Superior temporal gyrus (tissue), 1 donor: ENCODE data around the gene PTTG1IP.
"Not testable (repeated sequence)": the region's sequence is repeated elsewhere in the genome, so short reads cannot be mapped to it uniquely, and the experiment has no call there.

Source experiments
- DNase-seq: peaks from one replicate; pipeline ENCODE4 v3.0.0-alpha.2; 2016; ENCODE audit errors: extremely low spot score

PTTG1IP gene

DNA sequence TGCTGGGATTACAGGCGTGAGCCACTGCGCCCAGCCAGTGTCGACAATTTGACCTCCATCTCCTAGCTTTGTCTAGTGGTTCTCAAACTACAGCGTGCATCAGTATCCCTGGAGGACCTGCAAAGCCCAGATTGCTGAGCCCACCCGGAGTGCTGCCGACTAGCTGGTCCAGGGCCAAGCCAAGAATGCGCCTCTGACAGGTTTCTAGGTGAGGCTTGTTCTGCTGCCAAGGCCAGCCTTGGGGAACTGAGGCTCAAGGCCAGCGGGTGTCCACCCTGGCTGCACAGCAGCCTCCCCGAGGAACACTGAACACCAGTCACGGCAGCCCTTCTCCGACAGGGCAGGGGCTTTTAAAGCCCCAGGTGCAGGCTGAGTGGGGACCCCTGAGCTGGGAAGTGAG is 9.8 kb upstream of the PTTG1IP start:
- no peak for DNase-seq

DNA sequence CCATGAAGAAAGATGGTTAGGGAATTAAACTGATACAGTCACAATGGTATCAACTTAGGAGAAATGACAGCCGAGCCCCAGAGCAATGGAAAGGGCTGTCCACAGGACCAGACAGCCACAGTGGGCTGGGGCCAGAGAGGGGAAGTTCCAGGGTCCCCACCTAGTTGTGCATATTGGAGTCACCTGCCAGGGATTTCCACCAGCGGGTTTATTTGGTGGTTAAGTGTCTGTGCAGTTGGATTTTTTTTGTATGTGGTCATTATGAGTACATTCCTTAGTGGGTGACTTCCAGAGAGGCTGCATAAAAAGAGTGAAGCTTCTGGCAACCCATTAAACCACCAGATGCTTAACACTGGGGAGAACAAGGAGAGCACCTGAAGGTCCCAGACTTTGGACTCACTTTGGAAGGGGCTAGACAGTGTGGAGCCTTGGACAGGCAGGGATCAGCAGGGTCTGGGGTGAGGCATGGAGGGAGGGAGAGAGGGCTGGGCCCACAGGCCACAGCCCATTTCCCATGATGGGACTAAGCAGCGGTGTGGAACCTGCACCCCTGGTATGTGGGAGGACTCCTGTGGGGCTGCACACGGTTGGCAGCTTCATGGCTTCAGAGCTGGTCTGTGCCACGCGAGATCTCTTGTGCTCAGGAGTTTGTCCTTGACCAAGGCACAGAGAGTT is 7.8 kb upstream of the PTTG1IP start:
- DNase-seq = no peak

DNA sequence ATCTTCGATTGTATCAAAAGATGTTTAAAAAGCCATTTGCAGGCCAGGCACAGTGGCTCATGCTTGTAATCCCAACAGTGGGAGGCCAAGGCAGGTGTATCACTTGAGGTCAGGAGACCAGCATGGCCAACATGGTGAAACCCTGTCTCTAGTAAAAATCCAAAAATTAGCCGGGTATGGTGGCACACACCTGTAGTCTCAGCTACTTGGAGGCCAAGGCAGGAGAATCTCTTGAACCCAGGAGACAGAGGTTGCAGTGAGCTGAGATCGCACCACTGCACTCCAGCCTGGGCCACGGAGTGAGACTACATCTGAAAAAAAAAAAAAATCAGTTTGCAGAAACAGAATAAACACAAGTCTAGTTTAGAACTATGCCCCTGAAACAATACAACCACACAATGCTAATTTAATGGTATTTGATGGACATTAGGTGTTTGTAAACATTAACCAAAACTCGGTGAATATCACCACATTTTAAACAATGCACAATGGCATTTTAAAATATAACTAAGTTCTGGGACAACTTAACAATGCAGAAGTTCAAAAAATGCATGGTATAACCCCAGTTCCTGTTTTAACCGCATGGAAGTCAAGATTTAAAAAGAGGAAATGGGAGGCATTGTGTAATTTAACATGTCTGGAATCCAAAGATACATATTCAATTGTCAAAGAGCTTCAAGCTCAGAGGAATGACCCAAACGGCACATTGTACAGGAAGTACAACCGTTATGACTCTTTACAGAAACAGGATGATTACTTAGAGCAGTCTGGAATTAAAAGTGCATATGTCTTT is 7.1 kb upstream of the PTTG1IP start:
- DNase-seq = peak; percentile 22

DNA sequence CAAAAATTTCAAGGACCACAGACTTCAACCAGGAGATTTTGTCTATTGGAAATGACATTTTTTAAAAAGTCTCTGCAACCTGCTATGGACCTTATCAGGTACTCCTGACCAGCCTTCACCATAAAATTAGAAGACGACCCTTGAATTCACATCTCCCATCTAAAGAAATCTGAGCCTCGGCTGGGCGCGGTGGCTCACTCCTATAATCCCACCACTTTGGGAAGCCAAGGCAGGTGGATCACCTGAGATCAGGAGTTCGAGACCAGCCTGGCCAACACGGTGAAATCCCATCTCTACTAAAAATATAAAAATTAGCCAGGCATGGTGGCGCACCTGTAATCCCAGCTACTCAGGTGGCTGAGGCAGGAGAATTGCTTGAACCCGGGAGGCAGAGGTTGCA is 5.7 kb upstream of the PTTG1IP start:
- DNase-seq = not testable (repeated sequence)

DNA sequence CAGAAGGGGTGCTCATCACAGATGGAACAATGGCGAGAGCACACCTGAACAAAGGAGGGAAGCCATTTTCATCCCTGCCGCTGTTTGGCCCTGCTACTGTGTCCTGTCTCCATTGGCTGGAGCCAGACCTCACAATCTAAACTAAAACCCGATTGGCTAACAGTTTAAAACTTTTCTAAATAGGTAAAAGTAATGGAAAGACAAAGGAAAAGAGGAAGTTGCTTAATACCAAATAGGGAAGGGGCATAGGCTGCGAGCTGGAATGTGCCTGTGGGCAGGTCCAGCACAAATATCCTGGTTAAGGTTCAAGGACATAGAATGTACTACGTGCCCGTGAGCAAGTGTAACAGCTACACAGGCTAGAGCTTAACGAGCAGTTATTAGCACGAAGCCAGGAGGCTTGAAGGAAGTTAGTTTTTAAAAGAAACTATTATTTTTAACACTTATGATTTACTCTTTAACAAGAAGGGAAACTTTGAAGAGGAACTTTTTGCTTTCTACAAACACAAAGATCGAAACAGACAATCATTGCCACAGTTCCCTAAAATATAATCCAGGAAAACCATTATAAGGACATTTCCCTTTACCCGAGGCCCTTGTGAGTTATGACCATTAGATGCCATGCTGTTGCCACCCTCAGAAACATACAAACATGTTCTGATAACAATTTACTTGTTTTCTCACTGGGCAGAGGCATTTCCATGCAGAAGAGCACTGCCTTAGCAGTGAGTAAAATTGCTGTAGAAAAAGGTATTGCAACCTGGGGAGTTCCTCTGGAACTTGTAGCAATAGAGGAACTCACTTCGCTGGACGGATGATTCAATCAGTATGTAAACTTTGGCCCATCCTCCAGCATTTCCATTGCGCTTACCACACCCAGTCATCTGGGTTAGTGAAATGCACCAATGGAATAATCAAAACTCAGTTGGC is 4.8 kb upstream of the PTTG1IP start:
- no peak for DNase-seq

DNA sequence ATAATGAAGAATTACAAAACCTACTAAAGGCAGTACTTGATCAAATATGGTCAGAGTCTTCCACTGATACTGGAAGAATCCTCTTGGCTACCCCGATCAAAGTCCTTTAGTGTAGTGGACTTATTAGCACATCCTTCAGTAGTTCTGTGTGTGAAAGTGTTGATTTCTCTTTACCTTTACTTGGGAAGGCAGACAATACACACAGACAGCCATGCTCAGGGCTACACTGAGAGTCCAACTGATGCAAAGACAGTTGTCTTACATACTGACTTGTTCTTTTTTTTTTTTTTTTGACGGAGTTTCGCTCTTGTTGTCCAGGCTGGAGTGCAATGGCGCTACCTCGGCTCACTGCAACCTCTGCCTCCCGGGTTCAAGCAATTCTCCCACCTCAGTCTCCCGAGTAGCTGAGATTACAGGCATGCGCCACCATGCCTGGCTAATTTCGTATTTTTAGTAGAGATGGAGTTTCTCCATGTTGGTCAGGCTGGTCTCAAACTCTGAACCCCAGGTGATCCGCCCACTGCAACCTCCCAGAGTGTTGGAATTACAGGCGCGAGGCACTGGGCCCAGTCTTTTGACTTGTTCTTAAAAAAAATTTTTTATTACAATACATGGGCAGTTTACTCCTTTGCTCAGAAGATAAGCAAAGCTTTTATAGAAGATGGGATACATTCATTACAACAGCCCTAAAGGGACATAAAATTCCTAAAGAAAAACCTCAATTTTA is 3.5 kb upstream of the PTTG1IP start:
- no peak for DNase-seq

DNA sequence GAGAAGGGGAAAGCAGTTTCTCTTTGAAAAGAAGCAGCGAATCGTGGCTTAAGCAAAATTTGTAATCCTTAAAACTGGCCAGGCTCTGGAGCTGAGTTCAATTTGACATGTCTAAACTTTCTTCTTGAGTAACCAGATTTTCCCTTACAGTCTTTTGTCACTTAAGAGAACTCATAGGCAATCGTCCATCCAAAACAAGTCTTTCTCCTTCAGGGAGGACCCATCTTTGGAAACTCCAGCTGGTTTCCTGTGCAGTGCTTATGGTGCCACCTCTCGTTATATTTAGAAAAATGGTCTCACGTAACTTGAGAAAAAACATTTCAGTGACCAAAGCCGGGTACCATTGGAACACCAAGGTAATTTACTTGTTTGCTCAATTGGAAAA is 1.8 kb upstream of the PTTG1IP start:
- peak; percentile 46 for DNase-seq

DNA sequence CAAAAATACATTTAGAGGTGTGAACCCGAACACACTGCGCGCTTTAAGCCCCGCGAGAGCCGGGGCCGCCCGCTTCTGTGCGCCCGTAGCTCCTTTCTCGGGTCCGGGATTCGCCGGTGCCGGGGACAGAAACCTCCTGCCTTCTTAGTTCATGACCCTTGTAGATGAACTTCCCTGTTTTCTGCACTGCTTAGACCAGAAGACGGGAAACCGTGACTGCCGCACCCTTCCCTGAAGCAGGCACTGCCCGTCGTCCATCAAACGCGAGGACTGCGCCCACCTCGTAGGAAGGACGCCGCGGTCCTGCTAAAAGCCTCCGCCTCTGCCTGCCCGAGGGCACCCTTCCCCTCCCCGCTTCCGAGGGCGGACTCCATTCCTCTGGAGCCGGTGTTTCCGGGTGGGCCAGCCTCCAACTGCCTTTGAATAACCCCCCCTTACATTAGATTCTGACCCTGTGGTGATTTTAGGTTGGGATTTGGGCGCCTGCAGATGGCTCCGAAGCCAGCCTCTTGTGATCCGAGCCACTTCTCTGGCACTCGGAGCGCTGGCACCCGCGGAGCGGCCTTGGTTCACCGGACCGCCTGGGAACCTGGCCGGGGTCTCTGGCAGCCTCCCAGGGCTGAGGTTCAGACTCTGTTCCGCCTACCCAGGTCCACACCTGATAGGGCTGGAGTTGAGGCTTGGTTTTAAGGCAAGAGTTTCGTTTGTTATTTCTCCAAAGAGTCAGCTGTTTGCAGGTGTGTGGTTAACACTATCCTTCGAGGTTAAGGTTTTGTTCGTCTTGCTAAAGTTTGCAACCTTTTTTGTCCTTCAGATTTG is 1.2 kb upstream of the PTTG1IP start:
- no peak for DNase-seq

DNA sequence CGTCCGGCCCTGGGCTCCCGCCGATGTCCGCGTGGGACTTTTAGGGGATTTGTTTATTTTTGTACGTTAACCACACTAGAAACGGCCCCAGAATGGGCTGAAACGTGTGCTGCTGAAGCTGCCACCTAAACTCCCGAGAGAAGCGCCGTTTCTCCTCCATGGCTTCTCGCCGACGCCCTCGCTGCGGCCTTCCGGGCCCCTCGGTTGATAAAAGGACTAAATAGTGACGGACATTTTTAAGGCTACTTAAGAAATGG is 678 bp upstream of the PTTG1IP start:
- peak; percentile 22 for DNase-seq

DNA sequence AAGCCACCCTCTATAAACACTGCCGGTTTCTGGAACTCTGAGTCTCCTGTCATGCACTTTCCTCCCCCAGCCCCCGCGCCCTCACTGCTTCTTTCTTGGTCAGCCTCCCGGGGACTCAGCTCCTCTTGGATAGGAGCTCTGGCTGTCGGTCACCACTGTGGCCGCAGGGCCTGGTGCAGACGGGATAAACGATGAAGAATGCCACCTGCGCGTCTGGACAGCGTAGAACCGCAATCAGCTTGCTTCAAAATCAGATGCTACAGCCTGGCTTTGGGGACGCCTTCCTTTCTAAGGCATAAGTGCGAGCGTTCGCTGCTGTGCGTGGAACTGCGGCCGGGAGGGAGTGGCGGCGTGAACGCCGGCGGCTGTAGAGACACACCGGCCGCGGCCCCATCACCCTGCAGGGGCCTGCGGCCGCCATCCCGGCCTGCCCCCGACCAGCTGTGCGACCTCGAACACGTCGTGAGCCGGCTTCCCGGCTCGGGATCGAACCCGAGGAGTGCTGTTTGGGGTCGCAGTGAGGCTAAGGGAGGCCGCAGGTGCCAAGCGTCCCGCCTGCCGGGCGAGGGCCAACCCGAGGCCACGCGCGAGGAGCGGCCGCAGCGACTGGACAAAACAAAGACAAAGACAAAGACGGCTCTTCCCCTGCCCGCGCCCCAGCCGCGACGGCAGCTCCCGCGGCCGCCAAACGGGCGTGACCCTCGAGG is 688 bp downstream of the PTTG1IP start:
- DNase-seq = peak; percentile 22

DNA sequence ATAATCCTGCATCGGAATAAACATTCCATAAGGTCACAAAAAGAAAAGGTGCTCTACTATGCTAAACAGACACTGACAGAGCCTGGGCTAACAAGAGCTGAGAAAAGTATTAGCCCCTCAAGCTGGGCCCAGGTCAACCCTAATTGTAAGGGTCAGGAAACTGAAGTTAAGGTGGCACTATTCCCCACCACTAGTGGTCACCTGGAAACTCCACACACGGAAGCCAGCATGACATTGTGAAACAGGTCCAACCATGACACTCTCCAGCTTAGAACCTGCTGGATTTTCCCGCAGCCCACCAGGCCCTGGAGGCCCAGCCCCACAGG is 1.2 kb downstream of the PTTG1IP start:
- no peak for DNase-seq

DNA sequence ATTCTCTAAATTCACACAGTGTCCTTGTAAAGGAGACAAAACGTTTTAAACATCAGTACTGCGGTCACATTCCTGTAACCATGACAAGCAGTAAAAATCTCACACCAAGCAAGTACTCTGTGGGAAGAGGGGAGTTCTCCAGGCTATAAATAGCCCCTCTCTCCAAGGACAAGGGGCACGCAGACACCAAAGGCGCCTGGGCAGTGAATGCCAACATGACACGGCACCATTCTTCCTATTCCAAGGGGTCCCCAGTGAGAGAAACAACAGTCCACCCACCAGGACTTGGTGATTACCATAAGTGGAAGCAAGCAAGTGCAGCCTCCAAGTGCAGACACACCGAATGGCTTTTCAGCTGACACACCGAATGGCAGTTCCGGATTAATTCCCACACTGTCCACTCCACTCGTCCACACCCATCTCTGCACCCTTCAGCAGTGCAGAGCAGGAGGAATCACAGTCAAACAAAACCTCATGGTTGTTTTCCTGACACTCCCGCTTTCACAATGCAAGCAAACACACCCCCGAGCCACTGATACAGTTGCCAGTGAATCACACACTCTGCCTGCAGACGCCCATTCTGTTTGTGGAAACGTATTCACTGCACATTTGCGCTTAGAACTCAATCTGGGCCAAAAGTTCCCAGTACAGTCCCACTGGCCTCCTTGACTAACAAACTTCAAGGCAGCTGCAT is 1.8 kb downstream of the PTTG1IP start:
- DNase-seq = peak; percentile 31

DNA sequence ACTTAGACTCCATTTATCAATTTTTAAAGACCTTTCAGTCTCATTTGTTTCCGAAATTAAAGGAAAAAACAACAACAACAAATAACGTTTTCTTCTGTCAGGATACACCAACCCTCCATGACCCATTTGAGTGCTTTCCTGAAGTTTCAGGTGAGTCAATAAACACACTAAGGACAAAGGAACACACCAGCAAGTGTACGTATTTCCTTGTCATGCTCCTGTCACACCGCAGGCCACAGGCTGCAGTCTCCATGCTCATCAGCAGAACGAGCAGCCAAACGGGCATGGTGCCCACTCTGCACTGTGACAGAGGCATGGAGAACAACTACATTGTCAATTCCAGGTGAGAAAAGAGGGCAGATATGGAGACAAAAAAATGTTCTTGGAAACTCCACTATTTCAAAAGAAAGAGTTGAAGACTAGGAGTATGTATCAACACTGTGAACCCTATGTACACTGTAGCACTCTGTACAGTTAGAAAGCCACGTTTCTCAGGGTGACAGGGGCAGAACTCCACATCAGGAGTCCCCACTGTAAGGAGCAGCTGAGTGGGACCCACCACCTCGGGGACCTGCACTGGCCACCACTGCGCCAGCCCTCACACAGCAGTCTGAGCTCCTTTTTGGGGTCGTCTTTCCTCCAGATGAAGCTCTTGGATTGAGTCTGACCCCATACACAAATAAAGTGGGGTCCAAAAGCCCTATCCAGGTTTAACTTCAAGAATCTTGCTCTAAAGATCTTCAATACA is 2.6 kb downstream of the PTTG1IP start:
- DNase-seq = peak; percentile 31

DNA sequence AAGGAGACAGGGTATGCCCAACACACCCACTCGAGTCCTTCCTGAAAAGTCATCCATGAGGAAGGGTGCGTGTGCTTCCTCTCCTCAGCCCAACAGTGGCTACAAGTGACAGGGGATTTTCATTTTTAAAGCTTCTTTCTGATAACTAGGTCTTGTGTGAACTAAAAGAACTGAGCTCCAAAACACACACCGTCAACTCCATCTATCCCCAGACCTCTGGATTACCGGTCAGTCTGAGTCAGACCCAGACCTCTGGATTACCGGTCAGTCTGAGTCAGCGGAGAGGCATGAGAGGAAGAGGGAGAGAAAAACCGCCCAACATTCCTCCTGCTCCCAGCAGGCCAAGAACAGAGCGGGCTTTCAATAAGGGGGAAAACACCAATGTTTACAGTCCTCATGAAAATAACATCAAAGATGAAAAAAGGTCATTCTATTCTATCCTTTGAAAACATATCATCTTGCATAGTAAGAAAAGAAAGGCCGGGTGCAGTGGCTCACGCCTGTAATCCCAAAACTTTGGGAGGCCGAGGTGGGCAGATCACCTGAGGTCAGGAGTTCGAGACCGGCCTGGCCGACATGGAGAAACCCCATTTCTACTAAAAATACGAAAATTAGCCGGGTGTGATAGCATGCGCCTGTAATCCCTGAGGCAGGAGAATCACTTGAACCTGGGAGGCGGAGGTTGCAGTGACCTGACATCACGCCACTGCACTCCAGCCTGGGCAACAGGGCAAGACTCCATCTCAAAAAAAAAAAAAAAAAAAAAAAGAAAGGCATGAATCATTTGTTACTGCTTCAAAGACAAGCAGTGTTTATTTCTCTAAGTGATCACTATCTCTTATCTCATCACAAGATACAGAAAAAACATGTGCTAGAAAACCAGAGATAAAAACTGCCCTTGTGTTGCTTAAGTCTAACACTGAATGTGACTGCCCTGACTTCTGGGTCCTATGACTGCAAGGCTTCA is 3.4 kb downstream of the PTTG1IP start:
- no peak for DNase-seq

DNA sequence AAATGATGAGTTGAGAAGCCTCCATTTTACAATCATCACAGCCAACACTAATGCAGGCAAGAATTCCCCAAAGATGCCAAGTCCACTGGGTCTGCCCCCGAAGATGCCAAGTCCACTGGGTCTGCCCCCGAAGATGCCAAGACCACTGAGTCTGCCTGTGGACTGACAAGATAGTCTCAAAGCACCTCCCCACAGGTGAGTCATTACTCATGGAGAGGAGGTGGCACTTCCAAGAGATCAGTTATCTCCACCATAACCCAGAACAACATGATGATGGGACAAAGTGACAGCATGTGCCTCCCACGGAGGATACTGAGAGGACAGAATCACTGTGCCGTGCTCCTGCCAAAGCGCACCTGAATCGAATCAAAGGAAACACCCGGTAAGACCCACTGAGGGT is 4.8 kb downstream of the PTTG1IP start:
- DNase-seq = no peak

DNA sequence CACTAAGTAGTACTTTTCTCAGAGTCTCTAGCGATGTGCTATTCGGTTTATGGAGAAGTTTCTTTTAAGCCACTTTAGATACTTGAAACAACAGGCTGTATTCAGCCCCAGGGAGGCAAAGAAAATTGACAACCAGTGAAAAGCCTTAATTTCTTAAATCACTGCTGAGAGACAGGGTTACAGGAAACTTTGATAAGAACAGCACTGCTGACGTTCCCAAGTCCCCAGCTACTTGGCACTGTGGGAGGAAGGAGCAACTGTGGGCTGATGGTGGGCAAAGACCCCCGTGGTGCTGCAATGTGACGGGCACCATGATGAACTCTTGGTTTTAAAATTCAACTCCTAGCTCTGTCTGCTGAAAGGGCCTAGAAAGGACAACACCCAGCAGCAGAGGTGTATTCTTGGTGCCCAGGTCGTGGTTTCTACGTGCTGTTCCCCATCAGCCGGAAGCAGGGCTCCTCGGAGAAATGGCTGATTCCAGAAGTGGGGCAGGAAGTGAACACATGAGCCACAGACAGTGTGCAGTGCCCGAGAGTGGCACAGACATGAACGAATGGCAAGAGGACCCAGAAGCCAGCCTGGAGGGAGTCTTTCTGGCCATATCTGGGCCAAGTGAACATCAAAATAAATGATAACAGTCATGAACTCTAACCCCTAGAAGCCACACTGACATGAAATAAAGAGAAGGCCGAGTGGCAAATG is 5.3 kb downstream of the PTTG1IP start:
- no peak for DNase-seq

DNA sequence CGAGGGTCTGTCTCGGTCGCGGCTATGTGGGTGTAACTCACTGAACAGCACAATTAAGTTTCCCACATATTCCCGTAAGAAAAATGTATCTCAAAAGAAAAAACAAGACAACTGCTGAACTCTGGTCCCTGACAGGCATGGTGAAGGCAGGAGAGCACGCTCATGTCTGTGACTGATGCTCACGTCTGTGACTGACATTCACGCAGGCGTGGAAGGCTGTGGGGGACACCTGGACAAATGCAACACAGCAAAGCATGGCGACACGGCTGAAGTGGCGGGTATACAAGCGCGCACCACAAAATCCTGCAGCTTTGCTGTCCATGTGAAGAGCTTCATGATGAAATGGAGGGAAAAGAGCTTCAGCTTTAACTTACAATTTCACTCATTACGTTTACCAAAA is 6.0 kb downstream of the PTTG1IP start:
- no peak for DNase-seq

DNA sequence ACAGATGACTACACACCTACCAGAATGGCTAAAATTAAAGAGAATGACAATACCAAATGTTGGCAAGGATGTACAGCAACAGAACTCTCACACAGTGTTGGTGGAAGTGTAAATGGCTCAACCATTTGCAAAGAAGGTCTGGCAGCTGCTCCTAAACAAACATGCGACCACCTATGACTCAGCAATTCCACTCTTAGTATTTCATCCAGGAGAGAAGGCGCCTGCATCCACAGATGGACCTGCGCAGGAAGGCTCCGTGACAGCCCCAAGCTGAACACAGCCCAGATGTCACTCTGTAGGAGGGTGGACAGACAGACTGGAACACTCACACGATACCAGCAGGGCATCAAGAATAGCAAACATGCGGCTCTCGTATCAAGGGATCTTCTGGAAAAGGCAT is 6.7 kb downstream of the PTTG1IP start:
- DNase-seq = peak; percentile 38
